GM12878 (cell line): ENCODE data around the gene RSPH4A. TPM values are rescaled to one million over a fixed set of nuclear protein-coding genes. Genes with fewer than 3 reads are reported as not detected.

Experiments
- BACH1 ChIP-seq: fragments of 450-650 bp; IDR thresholded peaks from 2 replicates; pipeline ENCODE4 v1.6.1; 2017; ENCODE audit warnings: mild to moderate bottlenecking, borderline replicate concordance
- CBFB ChIP-seq: IDR thresholded peaks from 2 replicates; pipeline ENCODE4 v1.6.1; 2016; ENCODE audit warnings: antibody characterized with exemption, low read depth
- CTCF ChIP-seq, 3 experiments: IDR thresholded peaks in 2 of 3; conservative IDR thresholded peaks in 1 of 3; 2 replicates each; pipeline ENCODE4 v1.5.1; 2011; ENCODE audit warnings: low read depth in 3 of 3, low read length in 3 of 3, mild to moderate bottlenecking in 3 of 3, control low read depth in 2 of 3, moderate library complexity in 2 of 3, inconsistent platforms in 1 of 3, mixed read lengths in 1 of 3; ENCODE audit not compliant: control insufficient read depth in 2 of 3, insufficient read depth in 1 of 3; ENCODE audit errors: extremely low read depth in 1 of 3
- DPF2 ChIP-seq: fragments of 450-650 bp; IDR thresholded peaks from 2 replicates; pipeline ENCODE4 v1.6.1; 2017; ENCODE audit warnings: mild to moderate bottlenecking
- ETV6 ChIP-seq, 2 experiments: fragments of 450-650 bp in 1 of 2; IDR thresholded peaks in 1 of 2; conservative IDR thresholded peaks in 1 of 2; 2 replicates each; pipeline ENCODE4 v1.6.1; 2014; ENCODE audit warnings: antibody characterized with exemption in 1 of 2, borderline replicate concordance in 1 of 2, low read depth in 1 of 2, mild to moderate bottlenecking in 1 of 2, moderate library complexity in 1 of 2
- IRF3 ChIP-seq: fragments of 450-650 bp; IDR thresholded peaks from 2 replicates; pipeline ENCODE4 v1.6.1; 2014; ENCODE audit warnings: mild to moderate bottlenecking
- NR2C1 ChIP-seq: fragments of 450-650 bp; IDR thresholded peaks from 2 replicates; pipeline ENCODE4 v1.6.1; 2017; ENCODE audit warnings: antibody characterized with exemption, mild to moderate bottlenecking, moderate library complexity
- NR2C2 ChIP-seq: IDR thresholded peaks from 2 replicates; pipeline ENCODE4 v1.6.1; 2011; ENCODE audit warnings: borderline replicate concordance, low read depth; ENCODE audit not compliant: control insufficient read depth, insufficient read length
- POU2F2 ChIP-seq: IDR thresholded peaks from 3 replicates; pipeline ENCODE4 v1.6.1; 2011; ENCODE audit warnings: low read depth, mild to moderate bottlenecking, low read length, borderline replicate concordance
- SREBF2 ChIP-seq: IDR thresholded peaks from 2 replicates; pipeline ENCODE4 v1.6.1; 2012; ENCODE audit warnings: mild to moderate bottlenecking, low read length
- ZBED1 ChIP-seq: IDR thresholded peaks from 2 replicates; pipeline ENCODE4 v1.6.1; 2016; ENCODE audit warnings: borderline replicate concordance
- polyA plus RNA-seq, 11 experiments: library from polyadenylated mRNA; depleted of rRNA in 4 of 11; unstranded in 6 of 11; stranded (reverse) in 5 of 11; fragments of >200 nt; fragmentation: Nextera tagmentation in 4 of 11; fragmentation: Illumina TruSeq in 1 of 11; extraction: Ambion mirVana in 4 of 11; extraction: Trizol in 1 of 11; gene quantifications; 1 replicate in 1 of 11; 2 replicates in 10 of 11; pipeline versions ENCODE4 v1.2.1 to v1.2.3, GENCODE V29; 2011 to 2016; ENCODE audit warnings: inconsistent platforms in 2 of 11, missing spikeins in 2 of 11, low read depth in 1 of 11
- total RNA-seq, 4 experiments: library from RNA; depleted of rRNA in 3 of 4; stranded (reverse); fragments of >200 nt in 3 of 4; fragmentation: Illumina TruSeq in 1 of 4; extraction: Trizol in 1 of 4; gene quantifications; 2 replicates each; pipeline versions ENCODE4 v1.2.1 to v1.2.3, GENCODE V29; 2013 to 2021
- TF ChIP-seq, protein P1 (sequence below): IDR thresholded peaks from 2 replicates; pipeline ENCODE4 v1.6.1; 2011; ENCODE audit warnings: low read depth, low read length, improper control_type of control experiment, borderline replicate concordance
- TF ChIP-seq, protein P2 (sequence below): fragments of 450-650 bp; IDR thresholded peaks from 2 replicates; pipeline ENCODE4 v1.6.1; 2018; ENCODE audit warnings: mild to moderate bottlenecking, low read depth, moderate library complexity; ENCODE audit not compliant: partially characterized antibody
- TF ChIP-seq, protein P3 (sequence below): fragments of 450-650 bp; IDR thresholded peaks from 2 replicates; pipeline ENCODE4 v1.6.1; 2017; ENCODE audit warnings: mild to moderate bottlenecking, moderate library complexity
- TF ChIP-seq, protein P4 (sequence below): fragments of 450-650 bp; IDR thresholded peaks from 2 replicates; pipeline ENCODE4 v1.6.1; 2017; ENCODE audit warnings: borderline replicate concordance

The RSPH4A gene
- total and polyA plus RNA-seq, 10 of the 15 experiments (the other 5 are each of a cell fraction or from before 2014, with no cell fraction given) = 0.07 to 0.28 (median 0.21) TPM; not detected in 1

GRCh38 chr6:116680880-116681672 is 64.8 kb downstream of the RSPH4A start, which contains the start of gene KPNA5 (continued):
- no peak for TF ChIP-seq SREBF2
- TF ChIP-seq, protein P1, sequence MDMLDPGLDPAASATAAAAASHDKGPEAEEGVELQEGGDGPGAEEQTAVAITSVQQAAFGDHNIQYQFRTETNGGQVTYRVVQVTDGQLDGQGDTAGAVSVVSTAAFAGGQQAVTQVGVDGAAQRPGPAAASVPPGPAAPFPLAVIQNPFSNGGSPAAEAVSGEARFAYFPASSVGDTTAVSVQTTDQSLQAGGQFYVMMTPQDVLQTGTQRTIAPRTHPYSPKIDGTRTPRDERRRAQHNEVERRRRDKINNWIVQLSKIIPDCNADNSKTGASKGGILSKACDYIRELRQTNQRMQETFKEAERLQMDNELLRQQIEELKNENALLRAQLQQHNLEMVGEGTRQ = no peak
- TF ChIP-seq BACH1 = peak; percentile 19; the same call in 1 of the 2 replicates
- TF ChIP-seq, protein P2, sequence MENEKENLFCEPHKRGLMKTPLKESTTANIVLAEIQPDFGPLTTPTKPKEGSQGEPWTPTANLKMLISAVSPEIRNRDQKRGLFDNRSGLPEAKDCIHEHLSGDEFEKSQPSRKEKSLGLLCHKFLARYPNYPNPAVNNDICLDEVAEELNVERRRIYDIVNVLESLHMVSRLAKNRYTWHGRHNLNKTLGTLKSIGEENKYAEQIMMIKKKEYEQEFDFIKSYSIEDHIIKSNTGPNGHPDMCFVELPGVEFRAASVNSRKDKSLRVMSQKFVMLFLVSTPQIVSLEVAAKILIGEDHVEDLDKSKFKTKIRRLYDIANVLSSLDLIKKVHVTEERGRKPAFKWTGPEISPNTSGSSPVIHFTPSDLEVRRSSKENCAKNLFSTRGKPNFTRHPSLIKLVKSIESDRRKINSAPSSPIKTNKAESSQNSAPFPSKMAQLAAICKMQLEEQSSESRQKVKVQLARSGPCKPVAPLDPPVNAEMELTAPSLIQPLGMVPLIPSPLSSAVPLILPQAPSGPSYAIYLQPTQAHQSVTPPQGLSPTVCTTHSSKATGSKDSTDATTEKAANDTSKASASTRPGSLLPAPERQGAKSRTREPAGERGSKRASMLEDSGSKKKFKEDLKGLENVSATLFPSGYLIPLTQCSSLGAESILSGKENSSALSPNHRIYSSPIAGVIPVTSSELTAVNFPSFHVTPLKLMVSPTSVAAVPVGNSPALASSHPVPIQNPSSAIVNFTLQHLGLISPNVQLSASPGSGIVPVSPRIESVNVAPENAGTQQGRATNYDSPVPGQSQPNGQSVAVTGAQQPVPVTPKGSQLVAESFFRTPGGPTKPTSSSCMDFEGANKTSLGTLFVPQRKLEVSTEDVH = no peak
- TF ChIP-seq POU2F2 = peak; percentile 73; the same call in 2 of the 3 replicates
- no peak for TF ChIP-seq NR2C2
- TF ChIP-seq DPF2 = peak; percentile 14; the same call in 1 of the 2 replicates
- TF ChIP-seq CBFB = peak; percentile 79
- no peak; a peak in 1 of 4 replicates for TF ChIP-seq ETV6 (conservative IDR thresholded peaks at IDR 0.05 in 1 of 2, IDR thresholded peaks at IDR 0.05 in 1 of 2; ENCODE audit: borderline replicate concordance in 1 of 2, low read depth in 1 of 2)
- TF ChIP-seq, protein P3, sequence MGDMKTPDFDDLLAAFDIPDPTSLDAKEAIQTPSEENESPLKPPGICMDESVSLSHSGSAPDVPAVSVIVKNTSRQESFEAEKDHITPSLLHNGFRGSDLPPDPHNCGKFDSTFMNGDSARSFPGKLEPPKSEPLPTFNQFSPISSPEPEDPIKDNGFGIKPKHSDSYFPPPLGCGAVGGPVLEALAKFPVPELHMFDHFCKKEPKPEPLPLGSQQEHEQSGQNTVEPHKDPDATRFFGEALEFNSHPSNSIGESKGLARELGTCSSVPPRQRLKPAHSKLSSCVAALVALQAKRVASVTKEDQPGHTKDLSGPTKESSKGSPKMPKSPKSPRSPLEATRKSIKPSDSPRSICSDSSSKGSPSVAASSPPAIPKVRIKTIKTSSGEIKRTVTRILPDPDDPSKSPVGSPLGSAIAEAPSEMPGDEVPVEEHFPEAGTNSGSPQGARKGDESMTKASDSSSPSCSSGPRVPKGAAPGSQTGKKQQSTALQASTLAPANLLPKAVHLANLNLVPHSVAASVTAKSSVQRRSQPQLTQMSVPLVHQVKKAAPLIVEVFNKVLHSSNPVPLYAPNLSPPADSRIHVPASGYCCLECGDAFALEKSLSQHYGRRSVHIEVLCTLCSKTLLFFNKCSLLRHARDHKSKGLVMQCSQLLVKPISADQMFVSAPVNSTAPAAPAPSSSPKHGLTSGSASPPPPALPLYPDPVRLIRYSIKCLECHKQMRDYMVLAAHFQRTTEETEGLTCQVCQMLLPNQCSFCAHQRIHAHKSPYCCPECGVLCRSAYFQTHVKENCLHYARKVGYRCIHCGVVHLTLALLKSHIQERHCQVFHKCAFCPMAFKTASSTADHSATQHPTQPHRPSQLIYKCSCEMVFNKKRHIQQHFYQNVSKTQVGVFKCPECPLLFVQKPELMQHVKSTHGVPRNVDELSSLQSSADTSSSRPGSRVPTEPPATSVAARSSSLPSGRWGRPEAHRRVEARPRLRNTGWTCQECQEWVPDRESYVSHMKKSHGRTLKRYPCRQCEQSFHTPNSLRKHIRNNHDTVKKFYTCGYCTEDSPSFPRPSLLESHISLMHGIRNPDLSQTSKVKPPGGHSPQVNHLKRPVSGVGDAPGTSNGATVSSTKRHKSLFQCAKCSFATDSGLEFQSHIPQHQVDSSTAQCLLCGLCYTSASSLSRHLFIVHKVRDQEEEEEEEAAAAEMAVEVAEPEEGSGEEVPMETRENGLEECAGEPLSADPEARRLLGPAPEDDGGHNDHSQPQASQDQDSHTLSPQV = peak; percentile 10; the same call in 1 of the 2 replicates
- TF ChIP-seq ZBED1 = no peak
- TF ChIP-seq, protein P4, sequence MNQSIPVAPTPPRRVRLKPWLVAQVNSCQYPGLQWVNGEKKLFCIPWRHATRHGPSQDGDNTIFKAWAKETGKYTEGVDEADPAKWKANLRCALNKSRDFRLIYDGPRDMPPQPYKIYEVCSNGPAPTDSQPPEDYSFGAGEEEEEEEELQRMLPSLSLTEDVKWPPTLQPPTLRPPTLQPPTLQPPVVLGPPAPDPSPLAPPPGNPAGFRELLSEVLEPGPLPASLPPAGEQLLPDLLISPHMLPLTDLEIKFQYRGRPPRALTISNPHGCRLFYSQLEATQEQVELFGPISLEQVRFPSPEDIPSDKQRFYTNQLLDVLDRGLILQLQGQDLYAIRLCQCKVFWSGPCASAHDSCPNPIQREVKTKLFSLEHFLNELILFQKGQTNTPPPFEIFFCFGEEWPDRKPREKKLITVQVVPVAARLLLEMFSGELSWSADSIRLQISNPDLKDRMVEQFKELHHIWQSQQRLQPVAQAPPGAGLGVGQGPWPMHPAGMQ = no peak
- no peak for TF ChIP-seq IRF3
- peak; percentile 35; the same call in 1 of the 2 replicates for TF ChIP-seq NR2C1
- TF ChIP-seq CTCF (IDR thresholded peaks at IDR 0.05 in 2 of 3, conservative IDR thresholded peaks at IDR 0.05 in 1 of 3; ENCODE audit: control insufficient read depth in 2 of 3, extremely low read depth in 1 of 3, insufficient read depth in 1 of 3, low read depth in 3 of 3, low read length in 3 of 3) = no peak
